GM19193 (cell line): ENCODE data around the gene ENO2.

Experiments
- POLR2A ChIP-seq: IDR thresholded peaks from 4 replicates; pipeline ENCODE4 v1.6.1; 2011; ENCODE audit not compliant: insufficient read depth, insufficient read length; ENCODE audit errors: extremely low read depth

The ENO2 gene

DNA sequence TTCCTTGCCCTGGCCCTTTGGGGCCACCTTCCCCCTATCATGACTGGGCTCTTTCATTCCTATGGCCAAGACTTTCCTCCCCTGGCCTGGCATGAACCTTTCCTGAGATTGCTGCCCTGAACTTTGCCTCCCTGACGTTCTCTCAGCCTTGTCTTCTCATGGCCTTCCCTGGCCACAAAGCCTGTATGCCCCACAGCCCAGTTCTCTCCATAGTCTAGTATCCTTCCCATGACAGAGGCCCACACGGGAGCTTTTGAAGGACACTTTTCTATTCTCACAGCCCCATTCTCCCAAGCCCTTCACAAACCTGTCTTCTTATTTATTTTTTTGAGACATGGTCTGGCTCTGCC lies 24.8 kb downstream of the ENO2 start:
- TF ChIP-seq POLR2A, result no peak

- TF ChIP-seq POLR2A, result no peak
These were observed 26.9 kb downstream of the ENO2 start for GRCh38 chr12:6941267-6941666.

- no peak for TF ChIP-seq POLR2A
These were observed 27.4 kb downstream of the ENO2 start for GRCh38 chr12:6941782-6942181.

DNA sequence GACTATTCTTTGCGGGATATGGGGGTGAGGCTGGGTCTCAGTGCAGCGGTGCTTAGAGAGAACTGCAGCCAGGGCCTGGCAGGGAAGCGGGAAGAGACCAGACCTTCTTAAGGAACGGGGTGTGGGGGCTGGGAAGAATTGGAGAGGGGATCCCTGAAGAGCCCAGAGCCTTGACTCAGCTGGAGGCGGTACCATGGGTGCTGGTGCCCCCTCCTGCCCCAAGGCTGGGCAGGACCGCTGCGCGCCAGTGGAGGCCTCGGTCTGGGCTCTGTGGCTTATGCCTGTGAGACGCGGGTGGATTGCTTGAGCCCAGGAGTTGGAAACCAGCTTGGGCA lies 27.9 kb downstream of the ENO2 start:
- no peak for TF ChIP-seq POLR2A

GRCh38 chr12:6943389-6943721 lies 29.0 kb downstream of the ENO2 start:
- TF ChIP-seq POLR2A, result no peak

DNA sequence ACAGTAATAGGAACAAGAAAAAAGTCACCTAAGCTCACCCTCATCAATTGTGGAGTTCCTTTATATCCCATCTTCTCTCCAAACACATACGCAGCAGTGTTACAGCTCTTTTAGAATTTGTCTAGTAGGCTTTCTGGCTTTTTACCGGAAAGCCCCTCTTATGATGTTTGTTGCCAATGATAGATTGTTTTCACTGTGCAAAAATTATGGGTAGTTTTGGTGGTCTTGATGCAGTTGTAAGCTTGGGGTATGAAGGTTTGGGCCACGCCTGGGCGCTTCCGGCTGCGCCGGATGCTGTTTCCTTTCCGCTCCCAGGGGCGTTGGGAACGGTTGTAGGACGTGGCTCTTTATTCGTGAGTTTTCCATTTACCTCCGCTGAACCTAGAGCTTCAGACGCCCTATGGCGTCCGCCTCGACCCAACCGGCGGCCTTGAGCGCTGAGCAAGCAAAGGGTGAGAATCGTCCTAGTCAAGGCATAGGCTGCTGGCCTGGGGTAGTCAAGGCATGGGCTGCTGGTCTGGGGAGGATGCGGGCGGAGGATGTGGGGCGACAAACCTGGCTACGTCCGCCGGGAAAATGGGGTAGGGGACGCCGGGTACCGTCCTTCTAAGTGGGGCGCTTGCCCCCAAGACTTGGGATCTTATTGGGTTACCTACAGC lies 29.5 kb downstream of the ENO2 start, which contains the start of the genes C12orf57 and RNU7-1:
TSS of gene C12orf57 (plus strand) at position 301 of the 659 bp plus-strand sequence. CDS start at position 401, 100 bp downstream.
TSS of gene RNU7-1 (plus strand) at position 95 of the 659 bp plus-strand sequence.
- peak; percentile 100 for TF ChIP-seq POLR2A

GRCh38 chr12:6944381-6945186 lies 30.2 kb downstream of the ENO2 start:
- TF ChIP-seq POLR2A, result no peak

DNA sequence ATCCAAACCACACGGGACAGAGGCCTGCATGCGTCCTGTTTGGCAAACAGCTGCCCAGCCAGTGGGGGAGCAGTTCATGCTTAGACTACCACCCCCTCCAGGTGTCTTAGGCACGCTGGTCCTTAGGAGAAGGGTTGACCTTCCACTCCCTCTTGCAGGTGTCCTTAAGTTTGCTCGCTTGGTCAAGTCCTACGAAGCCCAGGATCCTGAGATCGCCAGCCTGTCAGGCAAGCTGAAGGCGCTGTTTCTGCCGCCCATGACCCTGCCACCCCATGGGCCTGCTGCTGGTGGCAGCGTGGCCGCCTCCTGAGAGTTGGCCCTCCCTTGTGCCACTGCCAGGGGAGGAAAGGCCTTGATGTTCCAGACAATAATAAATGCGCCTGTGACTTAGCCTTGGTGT lies 31.2 kb downstream of the ENO2 start:
- no peak for TF ChIP-seq POLR2A

GRCh38 chr12:6946033-6946919 lies 31.9 kb downstream of the ENO2 start:
- peak; percentile 65 for TF ChIP-seq POLR2A

- TF ChIP-seq POLR2A, result no peak
These were observed 32.6 kb downstream of the ENO2 start for GRCh38 chr12:6946920-6947374.

GRCh38 chr12:6947615-6948014 lies 33.2 kb downstream of the ENO2 start:
- TF ChIP-seq POLR2A, result peak; percentile 14

DNA sequence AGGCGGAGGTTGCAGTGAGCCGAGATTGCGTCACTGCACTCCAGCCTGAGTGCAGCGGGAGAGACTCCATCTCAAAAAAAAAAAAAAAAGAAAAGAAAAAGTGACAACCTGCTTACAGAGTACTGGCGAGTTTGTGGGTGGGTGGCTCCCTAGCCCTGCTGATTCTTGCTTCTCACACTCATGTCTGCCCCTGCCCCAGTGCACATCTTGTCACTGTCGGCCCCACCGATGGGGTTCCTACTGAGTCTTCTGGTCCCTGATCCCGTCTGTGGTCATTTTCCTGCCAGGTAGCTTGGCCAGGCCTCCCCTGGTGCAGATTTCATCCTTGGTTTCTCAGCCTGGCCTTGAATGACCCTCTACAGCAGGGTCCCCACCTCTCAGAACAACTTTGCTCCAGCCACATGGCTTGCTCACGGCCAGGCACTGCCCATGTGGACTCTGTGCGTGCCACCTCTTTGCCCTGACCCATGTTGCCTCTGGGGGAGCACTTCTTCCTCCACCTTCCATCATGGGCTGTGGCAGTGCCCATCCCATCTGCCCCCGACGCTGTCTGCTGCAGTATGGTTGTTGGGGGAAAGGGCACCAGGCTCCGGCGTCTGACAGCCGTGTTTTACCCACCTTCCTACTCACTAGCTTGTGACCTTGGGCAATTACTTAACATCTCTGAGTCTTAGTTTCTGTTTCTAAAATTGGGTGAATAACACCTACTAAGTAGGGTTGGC lies 34.7 kb downstream of the ENO2 start:
- TF ChIP-seq POLR2A, result peak; percentile 25

DNA sequence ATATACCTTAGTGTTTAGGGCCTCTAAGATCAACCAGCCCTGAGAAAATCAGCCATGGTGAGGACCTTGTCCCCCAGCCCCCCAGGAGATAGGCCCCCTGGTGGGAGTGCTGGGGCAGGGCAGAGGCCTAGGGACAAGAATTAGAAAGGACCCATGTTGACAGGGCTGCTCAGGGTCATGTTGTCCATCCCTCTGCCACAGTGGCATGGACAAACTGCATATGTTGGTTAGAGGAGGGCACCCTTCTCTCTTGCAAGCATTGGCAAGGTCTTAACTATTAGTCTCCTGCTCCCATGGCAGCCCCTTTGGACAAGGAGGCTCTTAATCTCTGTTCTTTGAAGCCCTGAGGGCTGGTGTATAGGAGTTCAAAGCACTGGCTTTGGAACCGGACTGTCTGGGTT lies 36.0 kb downstream of the ENO2 start:
- TF ChIP-seq POLR2A, result no peak

DNA sequence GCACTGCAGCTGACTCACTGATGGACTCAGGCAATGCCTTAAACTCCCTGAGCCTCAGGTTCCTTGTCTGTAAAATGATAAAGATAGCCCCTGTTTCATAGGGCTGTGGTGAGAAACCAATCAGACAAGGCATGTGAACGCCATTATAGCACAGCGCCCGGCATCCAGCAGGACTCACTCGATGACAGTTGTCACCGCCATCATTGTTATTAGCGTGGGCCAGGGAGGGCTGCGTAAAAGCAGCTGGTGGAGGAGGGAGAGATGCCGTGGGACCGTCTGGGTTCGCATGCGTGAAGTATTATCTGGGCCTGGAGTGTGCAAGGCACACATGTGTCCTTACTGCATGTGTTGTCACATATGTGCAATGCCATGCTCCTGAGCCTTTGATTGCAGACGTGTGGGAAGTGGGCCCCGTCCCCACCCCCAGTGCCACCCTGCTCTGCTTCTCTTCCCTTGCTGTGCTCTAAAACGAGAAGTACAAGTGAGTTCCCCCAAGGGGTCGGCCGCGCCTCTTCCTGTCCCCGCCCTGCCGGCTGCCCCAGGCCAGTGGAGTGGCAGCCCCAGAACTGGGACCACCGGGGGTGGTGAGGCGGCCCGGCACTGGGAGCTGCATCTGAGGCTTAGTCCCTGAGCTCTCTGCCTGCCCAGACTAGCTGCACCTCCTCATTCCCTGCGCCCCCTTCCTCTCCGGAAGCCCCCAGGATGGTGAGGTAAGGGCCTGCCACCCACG lies 36.6 kb downstream of the ENO2 start, which contains the start of gene PTPN6:
TSS of gene PTPN6 (plus strand) at position 546 of the 730 bp plus-strand sequence. CDS start at position 703, 157 bp downstream.
- peak; percentile 96 for TF ChIP-seq POLR2A
